MM.1S (cell line): ENCODE results near the gene CTPS2.

Experiments used
- EZH2phosphoT487 ChIP-seq: fragments of 300-600 bp; sonication (generic); IDR thresholded peaks from 2 replicates; pipeline ENCODE4 v1.6.1; 2018; ENCODE audit warnings: antibody characterized with exemption, low read length
- TF ChIP-seq, protein P1 (sequence below): fragments of 300-600 bp; sonication (generic); IDR thresholded peaks from 2 replicates; pipeline ENCODE4 v1.5.1; 2016; ENCODE audit warnings: antibody characterized with exemption, low read length, mixed read lengths

DNA sequence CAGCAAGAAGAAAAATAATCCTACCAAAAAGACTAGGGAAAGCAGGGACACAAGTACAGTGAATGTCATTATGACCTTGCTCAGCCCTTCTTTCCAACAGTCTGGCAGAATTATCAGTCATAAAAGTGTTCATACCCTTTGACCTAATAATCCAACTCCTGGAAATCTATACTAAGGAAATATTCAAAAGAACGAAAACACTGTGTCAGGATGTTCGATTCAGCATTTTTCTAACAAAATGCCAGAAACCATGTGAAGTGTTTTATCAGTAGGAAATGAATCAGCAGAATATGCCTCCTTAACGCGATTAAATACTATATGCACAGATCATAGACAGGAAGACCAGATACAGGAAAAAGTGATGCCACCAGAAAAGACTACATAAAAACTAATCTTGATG, 78.7 kb downstream of the CTPS2 start:
- TF ChIP-seq, protein P1, sequence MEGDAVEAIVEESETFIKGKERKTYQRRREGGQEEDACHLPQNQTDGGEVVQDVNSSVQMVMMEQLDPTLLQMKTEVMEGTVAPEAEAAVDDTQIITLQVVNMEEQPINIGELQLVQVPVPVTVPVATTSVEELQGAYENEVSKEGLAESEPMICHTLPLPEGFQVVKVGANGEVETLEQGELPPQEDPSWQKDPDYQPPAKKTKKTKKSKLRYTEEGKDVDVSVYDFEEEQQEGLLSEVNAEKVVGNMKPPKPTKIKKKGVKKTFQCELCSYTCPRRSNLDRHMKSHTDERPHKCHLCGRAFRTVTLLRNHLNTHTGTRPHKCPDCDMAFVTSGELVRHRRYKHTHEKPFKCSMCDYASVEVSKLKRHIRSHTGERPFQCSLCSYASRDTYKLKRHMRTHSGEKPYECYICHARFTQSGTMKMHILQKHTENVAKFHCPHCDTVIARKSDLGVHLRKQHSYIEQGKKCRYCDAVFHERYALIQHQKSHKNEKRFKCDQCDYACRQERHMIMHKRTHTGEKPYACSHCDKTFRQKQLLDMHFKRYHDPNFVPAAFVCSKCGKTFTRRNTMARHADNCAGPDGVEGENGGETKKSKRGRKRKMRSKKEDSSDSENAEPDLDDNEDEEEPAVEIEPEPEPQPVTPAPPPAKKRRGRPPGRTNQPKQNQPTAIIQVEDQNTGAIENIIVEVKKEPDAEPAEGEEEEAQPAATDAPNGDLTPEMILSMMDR: no peak
- TF ChIP-seq EZH2phosphoT487: no peak
